NCI-H524 (cell line): ENCODE results near the gene ACOX3.
"Not testable (repeated sequence)": the region's sequence is repeated elsewhere in the genome, so short reads cannot be mapped to it uniquely, and the experiment has no call there.

Experiments
- DNase-seq, 2 experiments: peaks; one replicate each; lab custom pipeline; 2025; lab: John Stamatoyannopoulos, UW

The ACOX3 gene

GRCh38 chr4:8433136-8433535, 7.4 kb downstream of the ACOX3 start:
- DNase-seq = no peak

- DNase-seq = no peak
These were observed 9.0 kb downstream of the ACOX3 start for GRCh38 chr4:8431553-8431952.

GRCh38 chr4:8428288-8429097, 12.0 kb downstream of the ACOX3 start:
- peak; percentile 68 to 86 for DNase-seq

GRCh38 chr4:8427761-8428287, 12.7 kb downstream of the ACOX3 start:
- peak in 1 of 2 experiments; percentile 29 for DNase-seq

- no peak for DNase-seq
These were observed 13.3 kb downstream of the ACOX3 start for GRCh38 chr4:8427262-8427661.

- no peak for DNase-seq
These were observed 17.7 kb downstream of the ACOX3 start for GRCh38 chr4:8422786-8423185.

- no peak for DNase-seq
These were observed 18.2 kb downstream of the ACOX3 start for GRCh38 chr4:8422327-8422726.

GRCh38 chr4:8420151-8420550, 20.4 kb downstream of the ACOX3 start:
- DNase-seq = not testable (repeated sequence)

- no peak for DNase-seq
These were observed 21.1 kb downstream of the ACOX3 start for GRCh38 chr4:8419222-8420041.

- DNase-seq = no peak
These were observed 23.4 kb downstream of the ACOX3 start for GRCh38 chr4:8417071-8417614.

GRCh38 chr4:8414377-8414776, 26.1 kb downstream of the ACOX3 start:
- no peak for DNase-seq

GRCh38 chr4:8412288-8412687, 28.2 kb downstream of the ACOX3 start:
- no peak for DNase-seq

- no peak for DNase-seq
These were observed 29.0 kb downstream of the ACOX3 start for GRCh38 chr4:8411351-8412180.

- DNase-seq = peak; percentile 84 to 86
These were observed 29.8 kb downstream of the ACOX3 start for GRCh38 chr4:8410641-8411271.

- no peak for DNase-seq
These were observed 30.4 kb downstream of the ACOX3 start for GRCh38 chr4:8410066-8410625.

- DNase-seq = no peak
These were observed 31.1 kb downstream of the ACOX3 start for GRCh38 chr4:8409264-8410065.

- no peak for DNase-seq
These were observed 32.8 kb downstream of the ACOX3 start for GRCh38 chr4:8407756-8408155.

- DNase-seq = no peak
These were observed 33.2 kb downstream of the ACOX3 start for GRCh38 chr4:8407316-8407715.

- peak in 1 of 2 experiments; percentile 44 for DNase-seq
These were observed 33.6 kb downstream of the ACOX3 start for GRCh38 chr4:8406887-8407286.

GRCh38 chr4:8405516-8405875, 35.0 kb downstream of the ACOX3 start:
- no peak for DNase-seq
